ENCODE data around the gene FOLH1.
"Not testable (repeated sequence)": the region's sequence is repeated elsewhere in the genome, so short reads cannot be mapped to it uniquely, and the experiment has no call there.

GRCh38 chr11:49186225-49186624 lies 22.2 kb downstream of the FOLH1 start:
- not testable (repeated sequence) for TF ChIP-seq EZH2 (IDR thresholded peaks at IDR 0.05; ENCODE audit: borderline replicate concordance, low read depth, low read length, severe bottlenecking); CTCF (IDR thresholded peaks at IDR 0.05; ENCODE audit: borderline replicate concordance, extremely low read depth, low read length, poor library complexity, severe bottlenecking)
